ENCODE measurements around the gene MLH1. TPM values are rescaled to one million over a fixed set of nuclear protein-coding genes. Genes with fewer than 3 reads are reported as not detected.

The MLH1 gene
- total and polyA plus RNA-seq, 2 of the 8 experiments (the other 6 are each of a cell fraction or from before 2014, with no cell fraction given) = 36.4 to 47.3 TPM

DNA sequence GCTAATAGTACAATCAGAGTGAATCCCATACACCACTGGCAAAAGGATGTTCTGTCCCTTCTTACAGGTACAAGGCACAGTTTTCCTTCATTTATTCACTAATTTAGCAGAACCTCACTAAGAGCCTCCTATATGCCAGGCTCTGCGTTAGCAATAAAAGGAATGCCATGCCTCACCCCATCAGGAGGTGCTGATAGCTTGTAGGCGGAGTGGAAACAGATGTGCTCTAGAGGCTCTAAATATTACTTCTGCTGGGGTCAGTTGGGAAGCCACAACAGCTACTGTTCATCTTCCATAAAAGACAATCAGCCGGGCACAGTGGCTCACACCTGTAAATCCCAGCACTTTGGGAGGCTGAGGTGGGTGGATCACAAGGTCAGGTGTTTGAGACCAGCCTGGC is 24.4 kb downstream of the MLH1 start:
- Histone ChIP-seq H3K27ac (ENCODE audit: low read depth, low read length) (no peak overlapping the region), H3K23ac (ENCODE audit: insufficient read length) (no peak overlapping the region), H3K79me1 (ENCODE audit: low read depth, low read length) (no peaks in the 10 kb centered on the region; the same call in 1 of the 2 replicates), H3K4me2 (ENCODE audit: insufficient read depth in 1 of 2, low read depth in 2 of 2, low read length in 2 of 2) (no peak overlapping the region), H3K36me3 (ENCODE audit: control insufficient read depth in 2 of 4, insufficient read depth in 4 of 4, low read length in 3 of 4) (peaks cover 19 to 80% (median 68%) of the 10 kb centered on the region in 4 experiments), H3K9ac (replicated peaks in 1 of 4; ENCODE audit: extremely low read depth in 1 of 4, low read depth in 3 of 4, low read length in 3 of 4) (no peak overlapping the region), H3K56ac (replicated peaks; ENCODE audit: insufficient read length, low read depth, low read length) (no peak overlapping the region), H3K9me3 (ENCODE audit: insufficient read depth in 2 of 2, low read depth in 1 of 2, low read length in 1 of 2) (no peaks in the 10 kb centered on the region), H2AFZ (ENCODE audit: low read length) (no peak overlapping the region), H4K5ac (ENCODE audit: insufficient read length, low read depth, low read length) (no peak overlapping the region), H4K8ac (ENCODE audit: extremely low read depth, insufficient read depth, low read length) (no peak overlapping the region), H2BK20ac (ENCODE audit: low read length) (no peak overlapping the region), H2BK15ac (ENCODE audit: low read length) (no peak overlapping the region), H3K4me1 (replicated peaks in 1 of 4; ENCODE audit: control insufficient read depth in 3 of 4, insufficient read depth in 4 of 4, low read length in 3 of 4) (no peaks in the 10 kb centered on the region; a peak in 1 of 7 replicates), H3K4ac (replicated peaks; ENCODE audit: insufficient read length, low read depth, low read length) (no peak overlapping the region), H4K20me1 (replicated peaks in 1 of 2; ENCODE audit: control insufficient read depth in 1 of 2, insufficient read depth in 2 of 2, low read length in 2 of 2) (no peaks in the 10 kb centered on the region), H2BK5ac (ENCODE audit: low read depth, low read length) (no peak overlapping the region), H3K27me3 (replicated peaks in 1 of 4; ENCODE audit: control insufficient read depth in 3 of 4, extremely low read depth in 1 of 4, insufficient read depth in 3 of 4, low read length in 3 of 4) (no peaks in the 10 kb centered on the region), H2AK5ac (ENCODE audit: low read depth, low read length) (no peak overlapping the region), H3K18ac (ENCODE audit: extremely low read depth, low read length) (no peak overlapping the region), H4K91ac (replicated peaks; ENCODE audit: insufficient read length, low read length) (no peak overlapping the region), H3K79me2 (ENCODE audit: control insufficient read depth in 1 of 2, insufficient read depth in 2 of 2, low read length in 2 of 2) (no peaks in the 10 kb centered on the region), H3K14ac (ENCODE audit: insufficient read length) (no peak overlapping the region), H3K23me2 (ENCODE audit: low read depth, low read length) (no peaks in the 10 kb centered on the region; the same call in 1 of the 2 replicates), H2BK12ac (ENCODE audit: low read depth, low read length) (no peak overlapping the region), H2BK120ac (replicated peaks; ENCODE audit: low read depth, low read length) (no peak overlapping the region), H3K4me3 (ENCODE audit: extremely low read depth in 1 of 4, insufficient read depth in 2 of 4, low read depth in 3 of 4, low read length in 4 of 4) (no peak overlapping the region)
- no peak for FAIRE-seq
- POLR2A ChIA-PET (ENCODE audit: partially characterized antibody) = no interaction called here
- CTCF ChIA-PET (ENCODE audit: partially characterized antibody) = no interaction called here
- 86% methylated on average over 3 of the region's 3 CpGs; no CpG with 5 or more reads in 1 of the 2 experiments for WGBS, 2 experiments (ENCODE audit: extremely low coverage in 1 of 2, insufficient coverage in 1 of 2, insufficient read length in 1 of 2, insufficient replicate concordance in 2 of 2, low coverage in 1 of 2, low lambda C conversion rate in 2 of 2, missing lambda C conversion rate in 1 of 2)
- no peak for DNase-seq (ENCODE audit: low read depth in 1 of 2, low spot score in 2 of 2)
- no peak for TF ChIP-seq POLR2AphosphoS5 (IDR thresholded peaks at IDR 0.05; ENCODE audit: low read depth, low read length)
- TF ChIP-seq HDAC2 (IDR thresholded peaks at IDR 0.05; ENCODE audit: borderline replicate concordance in 1 of 2, low read depth in 2 of 2, low read length in 2 of 2) = no peak
- no peak for TF ChIP-seq RXRA (IDR thresholded peaks at IDR 0.05; ENCODE audit: insufficient read depth, low read depth, low read length)
- TF ChIP-seq JUN (IDR thresholded peaks at IDR 0.05; ENCODE audit: low read depth, low read length) = no peak
- TF ChIP-seq TCF12 (IDR thresholded peaks at IDR 0.05; ENCODE audit: low read depth, low read length) = no peak

All from H1 (cell line).